Liver (tissue), 9 donors: Measurements from ENCODE around the gene KLK12. TPM values are rescaled to one million over a fixed set of nuclear protein-coding genes. Genes with fewer than 3 reads are reported as not detected.

Experiments used
- DNase-seq: peaks from one replicate; pipeline ENCODE4 v3.0.0-alpha.2; 2017; ENCODE audit warnings: low spot score
- H3K27ac ChIP-seq, 2 donors: one replicate each; pipeline ENCODE4 v1.7.0; 2013; ENCODE audit warnings: inconsistent platforms in 2 of 2, low read length in 2 of 2, control low read depth in 1 of 2, low read depth in 1 of 2, mild to moderate bottlenecking in 1 of 2
- H3K27me3 ChIP-seq, 4 donors: one replicate each; pipeline versions ENCODE4 v1.6.1 to v1.7.0; 2013; ENCODE audit warnings: low read length in 3 of 4, inconsistent platforms in 1 of 4, mild to moderate bottlenecking in 1 of 4, moderate library complexity in 1 of 4; ENCODE audit not compliant: control insufficient read depth in 4 of 4, insufficient read depth in 4 of 4
- H3K36me3 ChIP-seq, 4 donors: one replicate each; pipeline versions ENCODE4 v1.6.1 to v1.7.0; 2013; ENCODE audit warnings: low read length in 3 of 4, mild to moderate bottlenecking in 3 of 4, low read depth in 1 of 4, moderate library complexity in 1 of 4; ENCODE audit not compliant: control insufficient read depth in 4 of 4, insufficient read depth in 3 of 4
- H3K4me1 ChIP-seq, 4 donors: one replicate each; pipeline versions ENCODE4 v1.6.1 to v1.7.0; 2013; ENCODE audit warnings: low read length in 3 of 4, mild to moderate bottlenecking in 3 of 4, moderate library complexity in 1 of 4; ENCODE audit not compliant: control insufficient read depth in 4 of 4, insufficient read depth in 4 of 4
- H3K4me3 ChIP-seq, 3 donors: one replicate each; pipeline versions ENCODE4 v1.6.1 to v1.7.0; 2013; ENCODE audit warnings: low read length in 3 of 3, control low read depth in 1 of 3, low read depth in 1 of 3, mild to moderate bottlenecking in 1 of 3
- H3K9ac ChIP-seq, 2 donors: one replicate each; pipeline ENCODE4 v1.7.0; 2013; ENCODE audit warnings: low read length in 2 of 2, mild to moderate bottlenecking in 2 of 2, moderate library complexity in 2 of 2, control low read depth in 1 of 2, low read depth in 1 of 2
- H3K9me3 ChIP-seq, 4 donors: one replicate each; pipeline versions ENCODE4 v1.6.1 to v1.7.0; 2013; ENCODE audit warnings: low read length in 3 of 4; ENCODE audit not compliant: control insufficient read depth in 4 of 4
- ATF3 ChIP-seq: IDR thresholded peaks from 2 replicates; pipeline ENCODE4 v1.6.1; 2016; ENCODE audit warnings: antibody characterized with exemption
- CTCF ChIP-seq: fragments of 150-350 bp; IDR thresholded peaks from 2 replicates; pipeline ENCODE4 v1.5.1; 2017; ENCODE audit warnings: improper control_type of control experiment, low read depth, low read length; ENCODE audit not compliant: missing input control
- FOXA1 ChIP-seq: IDR thresholded peaks from 2 replicates; pipeline ENCODE4 v1.6.1; 2016; ENCODE audit warnings: antibody characterized with exemption
- FOXA2 ChIP-seq: IDR thresholded peaks from 2 replicates; pipeline ENCODE4 v1.6.1; 2016; ENCODE audit warnings: antibody characterized with exemption
- GABPA ChIP-seq, 2 donors: IDR thresholded peaks in 1 of 2; conservative IDR thresholded peaks in 1 of 2; 2 replicates each; pipeline ENCODE4 v1.6.1; 2016; ENCODE audit warnings: antibody characterized with exemption in 2 of 2, mild to moderate bottlenecking in 1 of 2, moderate library complexity in 1 of 2
- HNF4A ChIP-seq, 2 donors: conservative IDR thresholded peaks; 2 replicates each; pipeline ENCODE4 v1.6.1; 2016; ENCODE audit warnings: antibody characterized with exemption in 2 of 2, mild to moderate bottlenecking in 2 of 2
- HNF4G ChIP-seq: IDR thresholded peaks from 2 replicates; pipeline ENCODE4 v1.6.1; 2016; ENCODE audit warnings: antibody characterized with exemption
- JUND ChIP-seq, 2 donors: IDR thresholded peaks; 2 replicates each; pipeline ENCODE4 v1.6.1; 2016; ENCODE audit warnings: antibody characterized with exemption in 2 of 2
- MAX ChIP-seq: IDR thresholded peaks from 2 replicates; pipeline ENCODE4 v1.6.1; 2016; ENCODE audit warnings: antibody characterized with exemption
- NR2F2 ChIP-seq: IDR thresholded peaks from 2 replicates; pipeline ENCODE4 v1.6.1; 2016; ENCODE audit warnings: antibody characterized with exemption
- RAD21 ChIP-seq, 2 donors: IDR thresholded peaks; 2 replicates each; pipeline ENCODE4 v1.6.1; 2016; ENCODE audit warnings: antibody characterized with exemption in 2 of 2, mild to moderate bottlenecking in 2 of 2
- REST ChIP-seq: IDR thresholded peaks from 2 replicates; pipeline ENCODE4 v1.6.1; 2016; ENCODE audit warnings: antibody characterized with exemption, mild to moderate bottlenecking
- RXRA ChIP-seq, 2 donors: IDR thresholded peaks; 2 replicates each; pipeline ENCODE4 v1.6.1; 2017 to 2018; ENCODE audit warnings: antibody characterized with exemption in 2 of 2, mild to moderate bottlenecking in 1 of 2
- SP1 ChIP-seq: IDR thresholded peaks from 2 replicates; pipeline ENCODE4 v1.6.1; 2018; ENCODE audit warnings: antibody characterized with exemption, mild to moderate bottlenecking
- TAF1 ChIP-seq: conservative IDR thresholded peaks from 2 replicates; pipeline ENCODE4 v1.6.1; 2016; ENCODE audit warnings: antibody characterized with exemption, mild to moderate bottlenecking
- YY1 ChIP-seq: IDR thresholded peaks from 2 replicates; pipeline ENCODE4 v1.6.1; 2016; ENCODE audit warnings: antibody characterized with exemption, mild to moderate bottlenecking
- ZBTB33 ChIP-seq: IDR thresholded peaks from 2 replicates; pipeline ENCODE4 v1.6.1; 2016; ENCODE audit warnings: antibody characterized with exemption
- WGBS: extraction: QIAGEN DNeasy Blood & Tissue Kit; methylation state at CpG from one replicate; pipeline ENCODE4 v1.1.7; 2013; 5-methylcytosine and 5-hydroxymethylcytosine counted together
- polyA plus RNA-seq, 2 donors: library from polyadenylated mRNA; stranded (reverse) in 1 of 2; unstranded in 1 of 2; fragments of 200-250 nt in 1 of 2; fragments of >200 nt in 1 of 2; fragmentation: Nextera tagmentation in 1 of 2; extraction: Ambion mirVana in 1 of 2; gene quantifications; one replicate each; pipeline versions ENCODE4 v1.2.1 to v1.2.3, GENCODE V29; 2013 to 2015
- total RNA-seq, 2 donors: library from RNA; depleted of rRNA; stranded (reverse); fragments of >200 nt; gene quantifications; one replicate each; pipeline ENCODE4 v1.2.3, GENCODE V29; 2014
- donor health status: healthy.
- donor health status: healthy.
- donor health status: healthy.
- donor health status: healthy.
- donor health status: healthy.

The KLK12 gene
- total and polyA plus RNA-seq, 4 donors = not detected

GRCh38 chr19:51024924-51025323 is 9.9 kb downstream of the KLK12 start:
- TF ChIP-seq RXRA (IDR thresholded peaks at IDR 0.05) (no peak), CTCF (no peak), HNF4G (no peak), SP1 (no peak), GABPA (IDR thresholded peaks at IDR 0.05 in 1 of 2, conservative IDR thresholded peaks at IDR 0.05 in 1 of 2) (no peak), ATF3 (no peak), TAF1 (no peak), REST (no peak), FOXA2 (no peak), YY1 (no peak), JUND (IDR thresholded peaks at IDR 0.05) (no peak), RAD21 (IDR thresholded peaks at IDR 0.05) (no peak)
- WGBS = 25% methylated on average over 5 of the region's 5 CpGs
- H3K9me3 ChIP-seq = peaks cover 0 to under 1% (median 0%) of the 10 kb centered on the region in 4 donors
- H3K27me3 ChIP-seq = peaks cover 0 to 8% (median 0%) of the 10 kb centered on the region in 4 donors
- H3K36me3 ChIP-seq = no peaks in the 10 kb centered on the region
- peaks cover 0 to 4% (median 0%) of the 10 kb centered on the region in 4 donors for H3K4me1 ChIP-seq
- DNase-seq = no peak
- no peak overlapping the region for H3K9ac ChIP-seq
- no peak overlapping the region for H3K4me3 ChIP-seq
- H3K27ac ChIP-seq = no peak overlapping the region

GRCh38 chr19:51023946-51024345 is 10.9 kb downstream of the KLK12 start:
- H3K27me3 ChIP-seq = peaks cover 0 to 8% (median 2%) of the 10 kb centered on the region in 4 donors
- H3K9ac ChIP-seq = no peak overlapping the region
- H3K9me3 ChIP-seq = no peaks in the 10 kb centered on the region
- TF ChIP-seq NR2F2 (no peak), JUND (IDR thresholded peaks at IDR 0.05) (no peak), FOXA1 (no peak), FOXA2 (no peak), HNF4A (conservative IDR thresholded peaks at IDR 0.05) (no peak), TAF1 (no peak), HNF4G (no peak), RAD21 (IDR thresholded peaks at IDR 0.05) (no peak), RXRA (IDR thresholded peaks at IDR 0.05) (no peak), GABPA (IDR thresholded peaks at IDR 0.05 in 1 of 2, conservative IDR thresholded peaks at IDR 0.05 in 1 of 2) (no peak), ATF3 (no peak), MAX (no peak), YY1 (no peak), ZBTB33 (no peak)
- no peaks in the 10 kb centered on the region for H3K36me3 ChIP-seq
- H3K4me1 ChIP-seq = peaks cover 0 to 6% (median 3%) of the 10 kb centered on the region in 4 donors
- DNase-seq = no peak
- H3K4me3 ChIP-seq = no peak overlapping the region
- WGBS = 63% methylated on average over 11 of the region's 11 CpGs
- H3K27ac ChIP-seq = no peak overlapping the region
